Measurements from ENCODE around the gene MMP10.

- TF ChIP-seq POLR2AphosphoS5 (IDR thresholded peaks at IDR 0.05; ENCODE audit: low read depth, low read length) = no peak
- no peak for TF ChIP-seq SIN3A (IDR thresholded peaks at IDR 0.05; ENCODE audit: borderline replicate concordance, insufficient read depth, low read length)
Measured at GRCh38 chr11:102812188-102812587, 31.8 kb upstream of the MMP10 start.

All from PFSK-1 (cell line).